A549 (cell line): Measurements from ENCODE around the gene TAF4.

Experiments used
- CTCF ChIP-seq: fragments of >200 bp; sonication (Bioruptor Twin); formaldehyde crosslinking; IDR thresholded peaks from 3 replicates; pipeline ENCODE4 v1.5.1; 2016
- REST ChIP-seq: fragments of 200-600 bp; sonication (generic); IDR thresholded peaks from 2 replicates; pipeline ENCODE4 v1.6.1; 2016; ENCODE audit warnings: antibody characterized with exemption, mild to moderate bottlenecking, moderate library complexity

GRCh38 chr20:62009869-62010445 lies 55.7 kb downstream of the TAF4 start:
- TF ChIP-seq CTCF (no peak), REST (no peak)
